ENCODE results near the gene SLC9A5.

GRCh38 chr16:67265834-67266233 is 17.1 kb downstream of the SLC9A5 start:
- TF ChIP-seq POLR2A (IDR thresholded peaks at IDR 0.05) (no peak), CTCF (IDR thresholded peaks at IDR 0.05) (no peak)

All from esophagus squamous epithelium (tissue), 4 donors.